CD4-positive, CD25-positive, alpha-beta regulatory T cell (primary cell): Measurements from ENCODE around the gene ASIC3. TPM values are rescaled to one million over a fixed set of nuclear protein-coding genes. Genes with fewer than 3 reads are reported as not detected.
A peak's percentile ranks its signal among the peaks of the same experiment; 100 is the strongest.

Source experiments
- ATAC-seq, 2 donors: fragments of 150-1000 bp; cut with Tn5 transposase; one replicate each; pipeline ENCODE4 v1.10.0; 2021; ENCODE audit warnings: low read depth in 2 of 2, moderate number of reproducible peaks in 2 of 2, moderate library complexity in 1 of 2
- DNase-seq, 3 donors: peaks; one replicate each; pipeline versions ENCODE4 v3.0.0 to v3.0.0-alpha.2; 2012 to 2022; ENCODE audit warnings: mixed read lengths in 1 of 3
- H3K27ac ChIP-seq: one replicate; pipeline ENCODE4 v1.7.0; 2013; ENCODE audit warnings: mild to moderate bottlenecking, low read length; ENCODE audit not compliant: insufficient read depth, poor library complexity, severe bottlenecking
- H3K27me3 ChIP-seq: one replicate; pipeline ENCODE4 v1.7.0; 2013; ENCODE audit warnings: low read length; ENCODE audit not compliant: control insufficient read depth, insufficient read depth
- H3K36me3 ChIP-seq: one replicate; pipeline ENCODE4 v1.7.0; 2013; ENCODE audit warnings: mild to moderate bottlenecking, low read length, moderate library complexity; ENCODE audit not compliant: control insufficient read depth, insufficient read depth
- H3K4me1 ChIP-seq: 2 replicates; pipeline ENCODE4 v1.7.0; 2013; ENCODE audit warnings: mild to moderate bottlenecking, low read length; ENCODE audit not compliant: insufficient read depth, control insufficient read depth, poor library complexity, severe bottlenecking
- H3K4me3 ChIP-seq: one replicate; pipeline ENCODE4 v1.7.0; 2013; ENCODE audit warnings: low read depth, mild to moderate bottlenecking, low read length, moderate library complexity
- H3K9me3 ChIP-seq, 2 experiments: 1 replicate in 1 of 2; 2 replicates in 1 of 2; pipeline ENCODE4 v1.7.0; 2013; ENCODE audit warnings: low read length in 2 of 2, mild to moderate bottlenecking in 1 of 2, moderate library complexity in 1 of 2; ENCODE audit not compliant: control insufficient read depth in 2 of 2
- H3K27ac Mint-ChIP-seq, 3 donors: one replicate each; pipeline ENCODE4 v1.8.0; 2020 to 2022; ENCODE audit warnings: mild to moderate bottlenecking in 3 of 3, mixed read lengths in 3 of 3, moderate library complexity in 2 of 3
- H3K27me3 Mint-ChIP-seq: one replicate; pipeline ENCODE4 v1.8.0; 2022; ENCODE audit warnings: mild to moderate bottlenecking, mixed read lengths
- H3K36me3 Mint-ChIP-seq: one replicate; pipeline ENCODE4 v1.8.0; 2020; ENCODE audit warnings: mixed read lengths
- H3K4me1 Mint-ChIP-seq, 4 donors: one replicate each; pipeline ENCODE4 v1.8.0; 2020 to 2022; ENCODE audit warnings: mixed read lengths in 4 of 4, mild to moderate bottlenecking in 1 of 4
- H3K4me3 Mint-ChIP-seq, 4 donors: one replicate each; pipeline ENCODE4 v1.8.0; 2020 to 2022; ENCODE audit warnings: mild to moderate bottlenecking in 4 of 4, mixed read lengths in 4 of 4, moderate library complexity in 3 of 4
- H3K9me3 Mint-ChIP-seq, 7 donors: one replicate each; pipeline ENCODE4 v1.8.0; 2020 to 2022; ENCODE audit warnings: mixed read lengths in 7 of 7, mild to moderate bottlenecking in 3 of 7, moderate library complexity in 2 of 7
- polyA plus RNA-seq, 4 donors: library from polyadenylated mRNA; unstranded; fragments of 300-500 nt; fragmentation: Illumina TruSeq; gene quantifications; one replicate each; pipeline ENCODE4 v1.2.3, GENCODE V29; 2021
- total RNA-seq: library from RNA; stranded (reverse); gene quantifications from one replicate; pipeline ENCODE4 v1.2.3, GENCODE V29; 2022

Gene ASIC3
- total and polyA plus RNA-seq, 5 donors from 2014 or later = 5.9 TPM; not detected in 4

- Mint-ChIP-seq H3K9me3 (no peaks in the 10 kb centered on the region), H3K36me3 (peaks cover 3% of the 10 kb centered on the region), H3K27ac (peak overlapping the region in 1 of 3 donors; percentile 96), H3K4me1 (peaks cover 0 to 59% (median 33%) of the 10 kb centered on the region in 4 donors), H3K4me3 (no peak overlapping the region), H3K27me3 (peaks cover 6% of the 10 kb centered on the region)
- Histone ChIP-seq H3K9me3 (no peaks in the 10 kb centered on the region), H3K27ac (no peak overlapping the region), H3K4me3 (no peak overlapping the region), H3K36me3 (no peaks in the 10 kb centered on the region), H3K4me1 (peaks cover 47% of the 10 kb centered on the region), H3K27me3 (no peaks in the 10 kb centered on the region)
- ATAC-seq = no peak
- DNase-seq = no peak
These were observed 41.6 kb upstream of the ASIC3 start for GRCh38 chr7:151006590-151007300.

GRCh38 chr7:151007469-151007898 is 40.8 kb upstream of the ASIC3 start:
- Histone ChIP-seq H3K4me3 (no peak overlapping the region), H3K36me3 (no peaks in the 10 kb centered on the region), H3K9me3 (no peaks in the 10 kb centered on the region), H3K27ac (peak overlapping the region; percentile 79), H3K4me1 (peaks cover 54% of the 10 kb centered on the region), H3K27me3 (no peaks in the 10 kb centered on the region)
- H3K4me1 Mint-ChIP-seq = peaks cover 0 to 66% (median 40%) of the 10 kb centered on the region in 4 donors
- DNase-seq (no peak), ATAC-seq (no peak)
- H3K4me3 Mint-ChIP-seq = peak overlapping the region; percentile 70 to 90 (median 86)
- peaks cover 11% of the 10 kb centered on the region for H3K36me3 Mint-ChIP-seq
- peaks cover 6% of the 10 kb centered on the region for H3K27me3 Mint-ChIP-seq
- peak overlapping the region; percentile 93 to 96 (median 94) for H3K27ac Mint-ChIP-seq
- no peaks in the 10 kb centered on the region for H3K9me3 Mint-ChIP-seq

- no peaks in the 10 kb centered on the region for H3K9me3 ChIP-seq
- no peaks in the 10 kb centered on the region for H3K36me3 ChIP-seq
- Mint-ChIP-seq H3K4me1 (peaks cover 0 to 73% (median 43%) of the 10 kb centered on the region in 4 donors), H3K4me3 (peak overlapping the region; percentile 70 to 90 (median 86)), H3K27ac (peak overlapping the region; percentile 93 to 96 (median 94)), H3K36me3 (peaks cover 13% of the 10 kb centered on the region), H3K9me3 (peaks cover 0 to 3% (median 0%) of the 10 kb centered on the region in 7 donors), H3K27me3 (peaks cover under 1% of the 10 kb centered on the region)
- H3K27ac ChIP-seq = peak overlapping the region; percentile 79
- DNase-seq = peak in 2 of 3 donors; percentile 38 to 84
- peak overlapping the region; percentile 70 for H3K4me3 ChIP-seq
- peak; percentile 45 to 47 for ATAC-seq
- no peaks in the 10 kb centered on the region for H3K27me3 ChIP-seq
- peaks cover 61% of the 10 kb centered on the region for H3K4me1 ChIP-seq
These were observed 40.2 kb upstream of the ASIC3 start for GRCh38 chr7:151008143-151008510.

- no peaks in the 10 kb centered on the region for H3K36me3 ChIP-seq
- Mint-ChIP-seq H3K9me3 (peaks cover 0 to 3% (median 0%) of the 10 kb centered on the region in 7 donors), H3K36me3 (peaks cover 13% of the 10 kb centered on the region), H3K27me3 (peaks cover 2% of the 10 kb centered on the region), H3K4me3 (peak overlapping the region; percentile 70 to 90 (median 86)), H3K27ac (peak overlapping the region; percentile 32 to 96 (median 94)), H3K4me1 (peaks cover 0 to 72% (median 42%) of the 10 kb centered on the region in 4 donors)
- no peaks in the 10 kb centered on the region for H3K9me3 ChIP-seq
- H3K27ac ChIP-seq = peak overlapping the region; percentile 79
- H3K4me1 ChIP-seq = peaks cover 66% of the 10 kb centered on the region
- no peaks in the 10 kb centered on the region for H3K27me3 ChIP-seq
- ATAC-seq = peak; percentile 53 to 62
- H3K4me3 ChIP-seq = peak overlapping the region; percentile 70
- peak; percentile 68 to 85 (median 69) for DNase-seq
These were observed 39.6 kb upstream of the ASIC3 start for GRCh38 chr7:151008511-151009323.

- ATAC-seq = no peak
- Mint-ChIP-seq H3K27ac (peak overlapping the region in 2 of 3 donors; percentile 48 to 76), H3K9me3 (peaks cover 0 to 4% (median 2%) of the 10 kb centered on the region in 7 donors), H3K4me3 (peak overlapping the region in 2 of 4 donors; percentile 9 to 43), H3K36me3 (peaks cover 12% of the 10 kb centered on the region), H3K27me3 (peaks cover 9% of the 10 kb centered on the region), H3K4me1 (peaks cover 5 to 80% (median 47%) of the 10 kb centered on the region in 4 donors)
- Histone ChIP-seq H3K4me1 (peaks cover 74% of the 10 kb centered on the region), H3K4me3 (no peak overlapping the region), H3K36me3 (no peaks in the 10 kb centered on the region), H3K9me3 (no peaks in the 10 kb centered on the region), H3K27ac (peak overlapping the region; percentile 79), H3K27me3 (no peaks in the 10 kb centered on the region)
- DNase-seq = no peak
These were observed 38.8 kb upstream of the ASIC3 start for GRCh38 chr7:151009327-151010036.

GRCh38 chr7:151010037-151010306 is 38.4 kb upstream of the ASIC3 start:
- H3K9me3 ChIP-seq = no peaks in the 10 kb centered on the region
- Mint-ChIP-seq H3K4me3 (peak overlapping the region in 2 of 4 donors; percentile 43 to 79), H3K27me3 (peaks cover 10% of the 10 kb centered on the region), H3K36me3 (peaks cover 11% of the 10 kb centered on the region), H3K27ac (peak overlapping the region; percentile 48 to 99 (median 76)), H3K9me3 (peaks cover 0 to 4% (median 2%) of the 10 kb centered on the region in 7 donors), H3K4me1 (peaks cover 7 to 84% (median 51%) of the 10 kb centered on the region in 4 donors)
- ATAC-seq (no peak), DNase-seq (no peak)
- H3K4me1 ChIP-seq = peaks cover 79% of the 10 kb centered on the region
- H3K4me3 ChIP-seq = no peak overlapping the region
- H3K36me3 ChIP-seq = no peaks in the 10 kb centered on the region
- peak overlapping the region; percentile 77 for H3K27ac ChIP-seq
- H3K27me3 ChIP-seq = no peaks in the 10 kb centered on the region

GRCh38 chr7:151010307-151011096 is 37.8 kb upstream of the ASIC3 start:
- Mint-ChIP-seq H3K36me3 (peaks cover 17% of the 10 kb centered on the region), H3K27ac (peak overlapping the region; percentile 92 to 99 (median 95)), H3K4me3 (peak overlapping the region; percentile 53 to 79 (median 70)), H3K4me1 (peaks cover 12 to 86% (median 56%) of the 10 kb centered on the region in 4 donors), H3K27me3 (peaks cover 13% of the 10 kb centered on the region), H3K9me3 (peaks cover 0 to 4% (median 2%) of the 10 kb centered on the region in 7 donors)
- Histone ChIP-seq H3K27me3 (no peaks in the 10 kb centered on the region), H3K27ac (peak overlapping the region; percentile 77), H3K4me3 (no peak overlapping the region), H3K4me1 (peaks cover 84% of the 10 kb centered on the region), H3K36me3 (no peaks in the 10 kb centered on the region), H3K9me3 (no peaks in the 10 kb centered on the region)
- ATAC-seq (no peak), DNase-seq (peak in 1 of 3 donors; percentile 75)
